ENCODE results near the gene COL15A1.

COL15A1 gene

DNA sequence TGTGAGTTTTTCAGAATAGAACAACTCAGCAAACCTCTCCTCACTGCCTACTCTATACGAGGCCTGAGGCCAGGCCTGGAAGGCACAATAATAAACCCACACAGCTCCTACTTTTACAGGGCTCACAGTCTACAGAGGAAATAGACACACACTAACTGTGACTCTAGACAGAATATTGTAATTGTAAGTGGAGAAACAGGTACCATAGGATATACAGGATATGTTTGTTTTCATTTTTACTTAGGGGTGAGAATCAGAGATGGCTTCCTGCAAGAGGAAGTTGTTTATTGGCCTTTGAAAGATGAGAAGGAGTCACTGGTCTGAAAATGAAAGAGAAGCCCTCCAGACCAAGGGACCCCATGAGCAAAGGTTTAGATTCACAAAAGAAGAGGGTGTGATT, 125.4 kb downstream of the COL15A1 start:
- Histone ChIP-seq H3K36me3 (replicated peaks; ENCODE audit: insufficient read depth, low read length) (no peaks in the 10 kb centered on the region), H3K27me3 (replicated peaks; ENCODE audit: insufficient read depth, low read length) (no peaks in the 10 kb centered on the region), H3K27ac (ENCODE audit: low read length) (no peak overlapping the region), H3K4me3 (ENCODE audit: low read length) (no peak overlapping the region), H3K9me3 (replicated peaks; ENCODE audit: insufficient read depth, low read length) (no peaks in the 10 kb centered on the region), H2AFZ (ENCODE audit: low read length) (no peak overlapping the region), H3K79me2 (ENCODE audit: low read length) (no peaks in the 10 kb centered on the region), H3K4me2 (ENCODE audit: low read depth, low read length) (no peak overlapping the region), H3K9me2 (replicated peaks; ENCODE audit: insufficient read depth, low read length) (no peaks in the 10 kb centered on the region), H3K4me1 (ENCODE audit: low read length) (no peaks in the 10 kb centered on the region), H3F3A (ENCODE audit: insufficient read depth, low read length) (no peaks in the 10 kb centered on the region), H4K20me1 (ENCODE audit: insufficient read depth, low read length) (no peaks in the 10 kb centered on the region), H3K9ac (ENCODE audit: low read length) (no peak overlapping the region)
- DNase-seq, result no peak
- no peak for TF ChIP-seq EZH2 (optimal IDR thresholded peaks at IDR 0.05; ENCODE audit: low read depth, low read length)
- TF ChIP-seq, protein P1, sequence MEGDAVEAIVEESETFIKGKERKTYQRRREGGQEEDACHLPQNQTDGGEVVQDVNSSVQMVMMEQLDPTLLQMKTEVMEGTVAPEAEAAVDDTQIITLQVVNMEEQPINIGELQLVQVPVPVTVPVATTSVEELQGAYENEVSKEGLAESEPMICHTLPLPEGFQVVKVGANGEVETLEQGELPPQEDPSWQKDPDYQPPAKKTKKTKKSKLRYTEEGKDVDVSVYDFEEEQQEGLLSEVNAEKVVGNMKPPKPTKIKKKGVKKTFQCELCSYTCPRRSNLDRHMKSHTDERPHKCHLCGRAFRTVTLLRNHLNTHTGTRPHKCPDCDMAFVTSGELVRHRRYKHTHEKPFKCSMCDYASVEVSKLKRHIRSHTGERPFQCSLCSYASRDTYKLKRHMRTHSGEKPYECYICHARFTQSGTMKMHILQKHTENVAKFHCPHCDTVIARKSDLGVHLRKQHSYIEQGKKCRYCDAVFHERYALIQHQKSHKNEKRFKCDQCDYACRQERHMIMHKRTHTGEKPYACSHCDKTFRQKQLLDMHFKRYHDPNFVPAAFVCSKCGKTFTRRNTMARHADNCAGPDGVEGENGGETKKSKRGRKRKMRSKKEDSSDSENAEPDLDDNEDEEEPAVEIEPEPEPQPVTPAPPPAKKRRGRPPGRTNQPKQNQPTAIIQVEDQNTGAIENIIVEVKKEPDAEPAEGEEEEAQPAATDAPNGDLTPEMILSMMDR (IDR thresholded peaks at IDR 0.05; ENCODE audit: low read length), result no peak
- no peak for TF ChIP-seq EZH2phosphoT487 (IDR thresholded peaks at IDR 0.05; ENCODE audit: low read length)

DNA sequence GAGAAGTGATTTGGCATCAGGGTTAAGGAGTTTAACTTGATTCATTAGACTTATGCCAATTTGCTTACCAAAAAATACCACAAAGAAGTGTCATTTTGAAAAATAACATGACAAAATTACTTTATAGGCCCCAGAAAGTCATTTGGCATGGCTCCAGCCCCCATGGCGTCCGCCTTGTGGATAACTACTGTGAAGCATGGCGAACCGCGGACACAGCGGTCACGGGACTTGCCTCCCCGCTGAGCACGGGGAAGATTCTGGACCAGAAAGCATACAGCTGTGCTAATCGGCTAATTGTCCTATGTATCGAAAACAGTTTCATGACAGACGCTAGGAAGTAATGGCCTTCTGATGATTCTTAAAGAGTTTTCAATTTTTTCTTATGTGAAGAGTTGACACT, 125.8 kb downstream of the COL15A1 start:
- no peaks in the 10 kb centered on the region for H3K4me1 ChIP-seq (ENCODE audit: low read length)
- no peak for DNase-seq
- no peaks in the 10 kb centered on the region for H3K27me3 ChIP-seq (replicated peaks; ENCODE audit: insufficient read depth, low read length)
- H4K20me1 ChIP-seq (ENCODE audit: insufficient read depth, low read length), result no peaks in the 10 kb centered on the region
- no peaks in the 10 kb centered on the region for H3K79me2 ChIP-seq (ENCODE audit: low read length)
- no peaks in the 10 kb centered on the region for H3K9me2 ChIP-seq (replicated peaks; ENCODE audit: insufficient read depth, low read length)
- H3K4me2 ChIP-seq (ENCODE audit: low read depth, low read length), result no peak overlapping the region
- no peaks in the 10 kb centered on the region for H3K9me3 ChIP-seq (replicated peaks; ENCODE audit: insufficient read depth, low read length)
- H3K9ac ChIP-seq (ENCODE audit: low read length), result no peak overlapping the region
- no peak overlapping the region for H2AFZ ChIP-seq (ENCODE audit: low read length)
- no peaks in the 10 kb centered on the region for H3K36me3 ChIP-seq (replicated peaks; ENCODE audit: insufficient read depth, low read length)
- no peak overlapping the region for H3K4me3 ChIP-seq (ENCODE audit: low read length)
- no peak for TF ChIP-seq EZH2phosphoT487 (IDR thresholded peaks at IDR 0.05; ENCODE audit: low read length)
- TF ChIP-seq, protein P1 (IDR thresholded peaks at IDR 0.05; ENCODE audit: low read length), result no peak
- no peak for TF ChIP-seq EZH2 (optimal IDR thresholded peaks at IDR 0.05; ENCODE audit: low read depth, low read length)
- no peak overlapping the region for H3K27ac ChIP-seq (ENCODE audit: low read length)
- H3F3A ChIP-seq (ENCODE audit: insufficient read depth, low read length), result no peaks in the 10 kb centered on the region

DNA sequence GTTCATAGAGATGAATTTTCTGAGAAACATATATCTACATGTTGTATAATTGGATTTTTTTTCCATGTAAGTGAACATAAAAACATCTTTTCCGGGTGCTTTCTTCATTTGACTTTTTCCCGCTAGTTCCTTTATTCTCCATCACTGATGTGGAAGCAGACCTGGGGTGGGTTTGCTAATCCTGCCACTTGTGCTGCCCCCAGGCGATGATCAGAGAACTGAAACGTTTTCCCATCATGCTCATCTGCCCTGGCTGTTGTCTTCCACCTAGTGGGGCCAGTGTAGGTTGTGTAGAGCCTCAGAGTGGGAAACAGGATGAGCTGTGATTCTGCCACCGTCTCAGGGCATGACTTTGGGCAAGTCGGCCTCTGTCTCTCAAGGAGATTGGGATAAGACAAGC, 127.0 kb downstream of the COL15A1 start:
- Histone ChIP-seq H4K20me1 (ENCODE audit: insufficient read depth, low read length) (no peaks in the 10 kb centered on the region), H3F3A (ENCODE audit: insufficient read depth, low read length) (no peaks in the 10 kb centered on the region), H3K27me3 (replicated peaks; ENCODE audit: insufficient read depth, low read length) (no peaks in the 10 kb centered on the region), H3K4me3 (ENCODE audit: low read length) (no peak overlapping the region), H3K4me1 (ENCODE audit: low read length) (no peaks in the 10 kb centered on the region), H3K79me2 (ENCODE audit: low read length) (no peaks in the 10 kb centered on the region), H3K27ac (ENCODE audit: low read length) (no peak overlapping the region), H3K9me2 (replicated peaks; ENCODE audit: insufficient read depth, low read length) (no peaks in the 10 kb centered on the region), H3K9ac (ENCODE audit: low read length) (no peak overlapping the region), H3K36me3 (replicated peaks; ENCODE audit: insufficient read depth, low read length) (no peaks in the 10 kb centered on the region), H3K9me3 (replicated peaks; ENCODE audit: insufficient read depth, low read length) (no peaks in the 10 kb centered on the region), H3K4me2 (ENCODE audit: low read depth, low read length) (no peak overlapping the region), H2AFZ (ENCODE audit: low read length) (no peak overlapping the region)
- DNase-seq, result no peak
- no peak for TF ChIP-seq EZH2 (optimal IDR thresholded peaks at IDR 0.05; ENCODE audit: low read depth, low read length)
- TF ChIP-seq, protein P1 (IDR thresholded peaks at IDR 0.05; ENCODE audit: low read length), result no peak
- TF ChIP-seq EZH2phosphoT487 (IDR thresholded peaks at IDR 0.05; ENCODE audit: low read length), result no peak
